AG09309 (cell line): ENCODE data around the gene RTN4RL2.

Experiments
- DNase-seq: peaks from one replicate; pipeline ENCODE4 v3.0.0-alpha.2; 2010; ENCODE audit warnings: low read depth
- H3K4me3 ChIP-seq: 2 replicates; pipeline ENCODE4 v1.5.1; 2011; ENCODE audit warnings: mild to moderate bottlenecking, low read depth, low read length, moderate library complexity; ENCODE audit not compliant: control insufficient read depth
- TF ChIP-seq, protein P1 (sequence below): IDR thresholded peaks from 2 replicates; pipeline ENCODE4 v1.5.1; 2011; ENCODE audit warnings: mild to moderate bottlenecking, low read depth, low read length, inconsistent platforms; ENCODE audit not compliant: insufficient read depth, control insufficient read depth; ENCODE audit errors: missing control alignments

The RTN4RL2 gene

DNA sequence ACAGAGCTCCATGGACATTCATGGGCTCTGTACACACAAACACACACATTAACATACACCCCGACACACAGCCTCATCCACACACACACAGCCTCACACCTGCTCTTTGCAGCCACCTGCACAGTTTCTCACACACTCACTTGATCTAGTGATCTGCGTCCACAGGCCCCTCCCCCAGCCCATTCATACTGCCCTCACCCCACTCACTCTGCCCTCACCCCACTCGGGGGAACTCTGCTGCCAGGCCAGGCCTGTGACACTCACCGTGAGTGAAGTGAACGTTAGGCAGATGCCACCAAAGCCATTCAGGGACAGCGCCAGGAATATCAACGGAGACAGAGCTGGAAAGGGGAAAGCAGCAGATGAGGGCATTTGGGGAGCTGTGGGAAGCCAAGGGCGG, 40.2 kb downstream of the RTN4RL2 start:
- H3K4me3 ChIP-seq: no peak overlapping the region
- TF ChIP-seq, protein P1, sequence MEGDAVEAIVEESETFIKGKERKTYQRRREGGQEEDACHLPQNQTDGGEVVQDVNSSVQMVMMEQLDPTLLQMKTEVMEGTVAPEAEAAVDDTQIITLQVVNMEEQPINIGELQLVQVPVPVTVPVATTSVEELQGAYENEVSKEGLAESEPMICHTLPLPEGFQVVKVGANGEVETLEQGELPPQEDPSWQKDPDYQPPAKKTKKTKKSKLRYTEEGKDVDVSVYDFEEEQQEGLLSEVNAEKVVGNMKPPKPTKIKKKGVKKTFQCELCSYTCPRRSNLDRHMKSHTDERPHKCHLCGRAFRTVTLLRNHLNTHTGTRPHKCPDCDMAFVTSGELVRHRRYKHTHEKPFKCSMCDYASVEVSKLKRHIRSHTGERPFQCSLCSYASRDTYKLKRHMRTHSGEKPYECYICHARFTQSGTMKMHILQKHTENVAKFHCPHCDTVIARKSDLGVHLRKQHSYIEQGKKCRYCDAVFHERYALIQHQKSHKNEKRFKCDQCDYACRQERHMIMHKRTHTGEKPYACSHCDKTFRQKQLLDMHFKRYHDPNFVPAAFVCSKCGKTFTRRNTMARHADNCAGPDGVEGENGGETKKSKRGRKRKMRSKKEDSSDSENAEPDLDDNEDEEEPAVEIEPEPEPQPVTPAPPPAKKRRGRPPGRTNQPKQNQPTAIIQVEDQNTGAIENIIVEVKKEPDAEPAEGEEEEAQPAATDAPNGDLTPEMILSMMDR: no peak
- no peak for DNase-seq

DNA sequence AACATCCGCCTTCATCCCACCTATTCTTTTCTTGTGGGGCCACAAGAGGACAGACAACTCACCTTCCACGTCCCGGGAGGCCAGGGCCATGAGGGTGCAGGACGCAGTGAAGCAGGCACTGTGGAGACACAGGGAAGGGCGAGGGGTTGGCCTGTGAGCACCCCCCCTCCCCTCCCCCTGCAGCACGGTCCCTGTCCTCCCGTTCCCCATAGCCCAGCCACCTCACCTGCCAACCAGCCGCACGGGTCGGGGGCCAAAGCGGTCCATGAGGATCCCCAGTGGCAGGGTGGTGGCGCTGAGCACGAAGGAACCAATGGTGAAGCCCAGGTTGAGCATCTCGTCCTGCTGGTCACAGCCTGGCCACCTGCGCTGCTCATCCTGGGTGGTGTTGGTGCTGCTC, 40.6 kb downstream of the RTN4RL2 start:
- TF ChIP-seq, protein P1: no peak
- DNase-seq: no peak
- no peak overlapping the region for H3K4me3 ChIP-seq

DNA sequence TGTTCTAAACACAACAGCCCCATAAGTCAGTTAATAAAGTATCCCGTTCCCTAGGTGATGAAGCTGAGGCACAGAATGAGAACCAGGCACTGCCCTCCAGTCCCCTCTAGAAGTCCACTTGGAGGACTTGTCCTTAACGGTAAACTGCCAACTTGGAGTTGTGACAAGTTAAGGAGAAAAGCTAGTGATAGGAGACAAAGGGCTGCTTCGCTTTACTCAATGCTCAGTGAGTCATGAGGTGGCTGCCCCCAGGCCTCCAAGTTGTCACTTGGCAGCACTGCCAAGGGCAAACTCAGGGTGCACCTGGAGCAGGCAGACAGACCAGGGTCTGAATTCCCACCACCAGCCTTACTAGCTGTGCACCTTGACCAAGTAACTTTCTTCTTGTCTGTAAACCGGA, 41.6 kb downstream of the RTN4RL2 start:
- DNase-seq: no peak
- TF ChIP-seq, protein P1: no peak
- H3K4me3 ChIP-seq: no peak overlapping the region

DNA sequence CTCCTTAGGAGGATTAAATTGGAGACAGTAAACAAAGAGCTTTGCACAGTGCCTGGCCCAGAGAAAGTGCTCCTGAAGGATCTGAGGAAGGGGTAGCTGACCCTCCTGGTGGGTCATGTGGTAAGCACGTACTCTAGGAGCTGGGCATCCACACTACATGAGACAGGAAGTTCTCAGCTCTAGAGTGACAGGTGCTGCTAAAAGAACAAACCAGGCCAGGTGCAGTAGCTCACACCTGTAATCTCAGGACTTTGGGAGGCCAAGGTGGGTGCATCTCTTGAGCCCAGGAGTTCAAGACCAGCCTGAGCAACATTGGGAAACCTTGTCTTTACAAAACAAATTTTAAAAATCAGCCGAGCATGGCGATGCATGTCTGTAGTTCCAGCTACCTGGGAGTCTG, 42.0 kb downstream of the RTN4RL2 start:
- no peak overlapping the region for H3K4me3 ChIP-seq
- no peak for DNase-seq
- TF ChIP-seq, protein P1: no peak

DNA sequence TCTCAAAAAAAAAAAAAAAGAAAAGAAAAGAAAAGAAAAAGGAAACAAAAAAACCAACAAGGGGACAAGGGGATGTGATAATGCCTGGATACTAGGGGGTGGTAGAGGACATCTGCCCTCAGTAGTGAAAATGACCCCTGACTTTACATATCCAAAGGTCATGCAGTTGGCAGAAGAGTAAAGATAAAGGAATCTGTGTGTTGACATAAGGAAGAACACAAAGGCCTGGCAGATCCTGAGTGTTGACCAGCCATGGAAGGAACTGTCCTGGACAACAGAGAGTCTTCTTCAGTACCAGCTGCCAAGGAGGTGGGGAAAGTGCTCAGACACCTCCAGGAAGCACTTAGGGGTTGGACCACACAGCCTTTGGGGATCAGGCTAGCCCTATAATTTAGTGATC, 42.5 kb downstream of the RTN4RL2 start:
- no peak overlapping the region for H3K4me3 ChIP-seq
- TF ChIP-seq, protein P1: no peak
- no peak for DNase-seq

DNA sequence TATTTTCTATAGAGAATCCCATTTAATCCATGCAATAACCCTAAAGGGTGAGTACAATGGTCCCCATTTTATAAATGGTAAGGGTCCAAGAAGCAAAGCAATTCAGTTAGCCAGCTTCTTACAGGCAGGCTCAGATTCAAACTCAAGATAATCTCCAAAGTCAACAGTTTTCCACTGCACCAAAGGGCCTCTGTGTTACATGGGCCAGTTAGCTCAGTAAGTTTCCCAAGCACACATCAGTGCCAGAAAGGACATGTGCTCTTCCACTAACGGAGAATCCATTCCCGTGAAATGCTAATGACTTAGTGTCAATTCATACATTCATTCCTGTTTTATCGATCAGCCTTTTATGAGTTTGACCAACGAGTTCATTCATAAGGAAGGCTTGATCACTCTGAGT, 44.2 kb downstream of the RTN4RL2 start:
- TF ChIP-seq, protein P1: no peak
- no peak for DNase-seq
- H3K4me3 ChIP-seq: no peak overlapping the region

DNA sequence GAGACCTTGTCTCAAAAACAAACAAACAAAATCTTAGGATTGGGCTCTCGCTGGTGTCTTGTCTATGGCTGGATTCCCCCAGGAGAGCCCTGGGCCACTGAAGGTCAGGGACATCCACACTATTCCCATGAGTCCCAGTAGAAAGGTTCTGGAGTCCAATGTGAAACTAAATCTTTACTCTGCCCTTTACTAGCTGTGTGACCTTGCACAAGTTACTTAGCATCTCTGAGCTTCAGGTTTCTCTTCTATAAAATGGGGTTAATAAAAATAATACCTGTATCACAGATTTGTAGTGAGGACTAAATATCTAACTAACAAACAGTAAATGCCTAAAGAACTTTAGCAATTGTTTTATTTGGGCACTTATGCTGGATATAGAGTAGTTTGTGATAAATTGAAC, 46.2 kb downstream of the RTN4RL2 start:
- DNase-seq: no peak
- H3K4me3 ChIP-seq: no peak overlapping the region

More for the DNA sequence above, 46.2 kb downstream of the RTN4RL2 start:
- TF ChIP-seq, protein P1: no peak
